ENCODE data around the gene SAXO2. TPM values are rescaled to one million over a fixed set of nuclear protein-coding genes. Genes with fewer than 3 reads are reported as not detected.
"Not testable (repeated sequence)": the region's sequence is repeated elsewhere in the genome, so short reads cannot be mapped to it uniquely, and the experiment has no call there.

The SAXO2 gene
- total RNA-seq, 1 experiment from 2014 or later, result 0.60 TPM

DNA sequence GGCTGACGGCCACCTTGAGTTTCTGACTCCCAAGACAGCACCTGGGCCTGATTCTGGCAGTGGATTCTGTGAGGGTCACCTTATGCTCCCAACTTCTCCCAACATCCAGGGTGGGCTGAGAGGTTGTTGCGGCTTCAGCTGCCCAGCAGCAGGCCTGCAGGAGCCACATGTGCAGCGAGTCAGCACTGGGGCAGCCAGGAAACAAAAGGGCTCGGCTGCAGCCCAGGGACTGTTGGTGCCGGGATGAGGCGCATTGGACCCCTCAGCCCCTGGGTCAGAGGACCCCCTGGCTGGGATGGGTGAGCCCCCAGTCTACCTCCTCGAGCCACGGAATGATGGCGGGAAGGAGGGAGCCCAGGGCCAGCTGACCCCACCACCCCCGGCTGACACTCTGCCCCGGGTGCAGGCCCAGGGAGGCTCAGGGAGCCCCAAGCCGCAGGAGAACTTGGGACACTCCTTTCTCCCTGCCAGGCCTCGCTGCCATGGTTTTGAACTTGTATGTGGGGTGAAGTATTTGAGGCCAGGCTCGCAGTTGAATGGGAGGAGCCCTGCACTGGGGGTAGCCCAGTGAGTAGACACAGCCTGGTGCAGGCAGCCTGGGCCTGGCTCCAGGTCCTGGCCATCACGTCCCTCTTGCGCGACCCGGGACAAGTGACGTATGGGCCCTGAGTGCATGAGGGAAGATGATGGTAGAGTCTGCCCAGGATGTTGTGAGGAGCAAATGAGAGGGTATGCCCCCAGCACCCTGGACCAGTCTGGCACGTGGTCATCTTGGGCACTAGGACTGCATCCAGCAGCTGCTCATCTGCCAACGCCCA is 51.5 kb downstream of the SAXO2 start:
- H3K9me2 ChIP-seq (replicated peaks; ENCODE audit: insufficient read depth, low read length); H3K4me3 ChIP-seq (ENCODE audit: low read length); H3K9ac ChIP-seq (ENCODE audit: low read length); H3K27ac ChIP-seq (ENCODE audit: low read length); H3K36me3 ChIP-seq (ENCODE audit: insufficient read depth, low read length); DNase-seq; H3K27me3 ChIP-seq (ENCODE audit: low read length); H2AFZ ChIP-seq (ENCODE audit: low read length); H3K4me2 ChIP-seq (ENCODE audit: low read depth, low read length, poor library complexity, severe bottlenecking); H3K4me1 ChIP-seq (ENCODE audit: low read length); H3K9me3 ChIP-seq (ENCODE audit: low read length); H4K20me1 ChIP-seq (ENCODE audit: insufficient read depth, low read depth, low read length); H3K79me2 ChIP-seq (ENCODE audit: low read length): not testable (repeated sequence)

DNA sequence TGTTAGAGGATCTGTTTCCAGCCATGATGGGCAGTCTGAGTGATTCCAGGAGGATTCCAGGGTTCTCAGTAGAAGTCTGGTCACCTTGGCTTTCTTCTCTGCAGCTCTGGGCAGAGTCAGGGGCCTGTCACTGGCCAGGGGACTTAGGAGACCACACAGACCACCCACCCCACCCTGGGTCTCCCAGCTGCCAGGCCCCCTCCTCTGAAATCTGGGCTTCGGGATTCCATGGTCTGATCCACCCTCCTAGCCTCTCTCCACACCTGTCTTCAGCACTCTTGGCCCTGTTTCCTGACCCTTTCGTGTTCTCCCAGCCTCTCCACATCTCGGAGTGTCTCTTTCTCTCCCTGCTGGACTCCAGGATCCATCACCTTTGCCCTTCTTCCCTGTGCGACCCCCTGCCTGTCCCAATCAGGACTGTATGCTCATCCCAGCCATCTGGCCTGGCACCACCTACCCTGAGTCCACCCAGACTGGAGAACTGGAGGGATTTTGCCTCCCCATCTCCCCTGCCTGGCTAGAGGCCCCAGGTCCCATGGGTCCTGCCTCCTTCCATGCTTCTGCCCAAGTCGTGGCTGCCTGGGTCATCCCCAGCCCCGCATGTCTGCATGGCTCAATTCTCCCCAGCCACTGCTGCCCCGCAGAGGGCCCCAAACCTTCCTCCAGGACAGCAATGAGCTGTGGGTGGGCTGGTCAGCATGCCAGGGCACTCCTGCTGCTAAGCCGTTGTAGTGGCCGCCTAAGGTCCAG is 52.3 kb downstream of the SAXO2 start:
- Histone ChIP-seq H3K9me2 (replicated peaks; ENCODE audit: insufficient read depth, low read length) (no peaks in the 10 kb centered on the region), H3K4me2 (ENCODE audit: low read depth, low read length, poor library complexity, severe bottlenecking) (no peak overlapping the region), H2AFZ (ENCODE audit: low read length) (no peak overlapping the region), H3K9me3 (ENCODE audit: low read length) (no peaks in the 10 kb centered on the region), H4K20me1 (ENCODE audit: insufficient read depth, low read depth, low read length) (no peaks in the 10 kb centered on the region), H3K27me3 (ENCODE audit: low read length) (no peaks in the 10 kb centered on the region), H3K79me2 (ENCODE audit: low read length) (no peaks in the 10 kb centered on the region), H3K4me1 (ENCODE audit: low read length) (no peaks in the 10 kb centered on the region), H3K36me3 (ENCODE audit: insufficient read depth, low read length) (no peaks in the 10 kb centered on the region), H3K27ac (ENCODE audit: low read length) (no peak overlapping the region), H3K9ac (ENCODE audit: low read length) (no peak overlapping the region), H3K4me3 (ENCODE audit: low read length) (no peak overlapping the region)
- DNase-seq, result no peak

DNA sequence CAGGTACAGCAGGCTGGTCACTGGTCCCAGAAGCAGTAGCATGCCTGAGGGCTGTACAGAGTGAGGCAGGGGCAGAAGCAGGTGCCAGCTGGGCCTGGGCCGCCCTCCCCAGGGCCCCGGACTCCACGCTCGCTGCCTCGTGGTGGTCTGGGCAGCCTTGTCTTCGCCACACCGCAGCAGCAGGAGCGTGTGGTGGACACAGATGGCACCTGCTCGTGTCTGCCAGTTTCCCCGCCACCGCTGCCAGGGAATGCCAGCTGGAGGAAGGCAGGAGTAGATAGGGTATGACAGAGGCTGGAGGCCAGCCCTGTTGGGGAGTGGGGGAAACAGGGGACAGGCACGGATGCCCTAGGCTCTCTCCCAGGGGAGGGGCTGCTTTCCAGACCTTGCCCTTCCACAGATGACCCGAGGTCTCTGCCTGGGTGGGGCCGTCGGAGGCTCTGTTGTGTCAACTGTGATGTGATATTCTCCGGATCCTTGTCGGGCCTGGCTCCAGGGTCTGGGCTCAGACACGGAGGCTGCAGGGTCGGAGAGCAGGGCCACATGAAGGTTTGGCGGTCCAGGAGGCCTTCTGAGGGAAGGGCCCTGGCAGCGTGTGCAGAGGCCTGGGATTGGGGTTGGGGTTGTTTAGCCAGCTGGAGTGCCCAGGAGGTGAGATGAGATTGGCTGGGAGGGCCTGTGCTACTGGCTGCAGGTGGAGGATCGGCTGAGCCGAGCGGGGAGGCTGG is 53.1 kb downstream of the SAXO2 start:
- no peak overlapping the region for H3K9ac ChIP-seq (ENCODE audit: low read length)
- H2AFZ ChIP-seq (ENCODE audit: low read length), result no peak overlapping the region
- H3K27ac ChIP-seq (ENCODE audit: low read length), result no peak overlapping the region
- H4K20me1 ChIP-seq (ENCODE audit: insufficient read depth, low read depth, low read length), result no peaks in the 10 kb centered on the region
- H3K4me2 ChIP-seq (ENCODE audit: low read depth, low read length, poor library complexity, severe bottlenecking), result no peak overlapping the region
- no peak overlapping the region for H3K4me3 ChIP-seq (ENCODE audit: low read length)
- no peak for DNase-seq
- H3K27me3 ChIP-seq (ENCODE audit: low read length), result no peaks in the 10 kb centered on the region
- no peaks in the 10 kb centered on the region for H3K9me2 ChIP-seq (replicated peaks; ENCODE audit: insufficient read depth, low read length)
- no peaks in the 10 kb centered on the region for H3K36me3 ChIP-seq (ENCODE audit: insufficient read depth, low read length)
- H3K9me3 ChIP-seq (ENCODE audit: low read length), result no peaks in the 10 kb centered on the region
- H3K79me2 ChIP-seq (ENCODE audit: low read length), result no peaks in the 10 kb centered on the region
- H3K4me1 ChIP-seq (ENCODE audit: low read length), result no peaks in the 10 kb centered on the region

DNA sequence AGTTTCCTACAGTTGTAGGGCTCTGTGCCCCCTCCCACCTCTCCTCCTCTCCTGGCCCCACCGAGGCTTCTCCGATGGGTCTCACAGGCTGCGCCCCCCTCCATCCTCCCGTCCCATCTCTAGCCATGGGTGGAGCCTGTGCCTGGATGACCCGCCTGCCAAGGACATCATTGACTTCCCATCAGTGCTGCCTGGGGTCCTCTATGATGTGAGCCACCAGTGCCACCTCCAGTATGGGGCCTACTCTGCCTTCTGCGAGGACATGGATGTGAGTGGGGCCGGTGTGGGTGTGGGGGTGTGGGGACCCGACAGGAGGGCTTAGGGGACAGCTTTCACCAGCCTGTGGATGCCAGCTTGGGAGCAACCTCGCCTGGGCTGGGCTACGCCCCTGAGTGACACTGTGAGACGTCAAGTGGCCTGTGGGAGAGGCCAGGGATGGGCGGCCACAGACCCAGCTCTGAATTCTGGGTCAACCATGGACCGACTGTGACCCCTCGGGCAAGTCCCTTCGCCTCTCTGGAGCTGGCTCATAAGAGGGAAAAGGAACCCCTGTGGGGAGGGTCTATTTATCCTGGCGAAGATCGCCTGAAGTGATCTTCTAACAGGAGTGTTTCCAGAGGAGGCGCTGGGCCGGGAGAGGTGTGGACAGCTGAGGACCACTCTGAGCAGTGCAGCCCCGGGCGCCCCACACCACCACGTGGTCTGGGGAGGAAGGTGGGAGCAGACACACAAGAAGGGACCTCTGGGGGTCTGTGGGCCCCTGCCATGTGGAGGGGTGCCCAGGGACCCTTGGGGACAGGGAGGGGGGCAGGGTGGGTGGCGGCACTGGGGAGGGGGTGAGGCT is 53.9 kb downstream of the SAXO2 start:
- H3K4me3 ChIP-seq (ENCODE audit: low read length); H3K4me2 ChIP-seq (ENCODE audit: low read depth, low read length, poor library complexity, severe bottlenecking); H3K9me3 ChIP-seq (ENCODE audit: low read length); H2AFZ ChIP-seq (ENCODE audit: low read length); H3K4me1 ChIP-seq (ENCODE audit: low read length); H3K27ac ChIP-seq (ENCODE audit: low read length); H3K27me3 ChIP-seq (ENCODE audit: low read length); H3K9ac ChIP-seq (ENCODE audit: low read length); H4K20me1 ChIP-seq (ENCODE audit: insufficient read depth, low read depth, low read length); H3K9me2 ChIP-seq (replicated peaks; ENCODE audit: insufficient read depth, low read length); H3K79me2 ChIP-seq (ENCODE audit: low read length); DNase-seq; H3K36me3 ChIP-seq (ENCODE audit: insufficient read depth, low read length): not testable (repeated sequence)

DNA sequence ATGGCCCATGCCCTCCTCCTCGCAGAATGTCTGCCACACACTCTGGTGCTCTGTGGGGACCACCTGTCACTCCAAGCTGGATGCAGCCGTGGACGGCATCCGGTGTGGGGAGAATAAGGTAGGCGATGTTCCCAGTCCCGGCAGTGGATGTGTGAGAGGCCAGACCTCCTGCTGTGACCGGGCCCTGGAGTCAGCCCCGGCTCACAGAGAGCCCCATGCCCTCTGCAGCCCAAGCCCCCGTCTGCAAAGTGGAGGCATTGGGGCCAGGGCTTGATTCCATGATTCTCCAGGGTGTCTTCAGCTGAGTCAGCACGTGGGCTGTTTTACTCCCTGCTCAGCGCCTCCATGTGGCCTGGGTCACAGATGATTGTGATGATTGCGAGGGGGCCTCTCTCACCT is 54.5 kb downstream of the SAXO2 start:
- Histone ChIP-seq H3K9ac (ENCODE audit: low read length) (no peak overlapping the region), H3K27ac (ENCODE audit: low read length) (no peak overlapping the region), H3K9me3 (ENCODE audit: low read length) (no peaks in the 10 kb centered on the region), H3K4me3 (ENCODE audit: low read length) (no peak overlapping the region), H3K36me3 (ENCODE audit: insufficient read depth, low read length) (no peaks in the 10 kb centered on the region), H3K79me2 (ENCODE audit: low read length) (no peaks in the 10 kb centered on the region), H2AFZ (ENCODE audit: low read length) (no peak overlapping the region), H3K27me3 (ENCODE audit: low read length) (no peaks in the 10 kb centered on the region), H4K20me1 (ENCODE audit: insufficient read depth, low read depth, low read length) (no peaks in the 10 kb centered on the region), H3K9me2 (replicated peaks; ENCODE audit: insufficient read depth, low read length) (no peaks in the 10 kb centered on the region), H3K4me2 (ENCODE audit: low read depth, low read length, poor library complexity, severe bottlenecking) (no peak overlapping the region), H3K4me1 (ENCODE audit: low read length) (no peaks in the 10 kb centered on the region)
- no peak for DNase-seq

DNA sequence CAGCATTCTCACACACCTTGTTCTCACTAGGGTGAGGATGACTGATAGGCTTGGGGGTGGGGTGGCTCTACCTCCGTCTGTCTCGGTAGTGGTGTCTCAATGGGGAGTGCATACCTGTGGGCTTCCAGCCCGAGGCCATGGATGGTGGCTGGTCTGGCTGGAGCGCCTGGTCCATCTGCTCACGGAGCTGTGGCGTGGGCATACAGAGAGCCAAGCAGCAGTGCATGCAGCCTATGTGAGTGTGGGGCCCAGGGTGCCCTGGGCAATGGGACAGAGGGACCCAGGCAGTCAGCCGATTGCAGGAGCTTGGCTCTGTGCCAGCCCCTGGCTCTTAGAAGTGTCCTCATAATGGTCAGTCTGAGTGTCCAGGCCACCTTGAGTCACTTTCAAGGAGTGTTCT is 54.9 kb downstream of the SAXO2 start:
- H3K4me2 ChIP-seq (ENCODE audit: low read depth, low read length, poor library complexity, severe bottlenecking); H3K27ac ChIP-seq (ENCODE audit: low read length); H2AFZ ChIP-seq (ENCODE audit: low read length); H4K20me1 ChIP-seq (ENCODE audit: insufficient read depth, low read depth, low read length); H3K9me3 ChIP-seq (ENCODE audit: low read length); H3K9ac ChIP-seq (ENCODE audit: low read length); H3K9me2 ChIP-seq (replicated peaks; ENCODE audit: insufficient read depth, low read length); H3K27me3 ChIP-seq (ENCODE audit: low read length); H3K36me3 ChIP-seq (ENCODE audit: insufficient read depth, low read length); DNase-seq; H3K4me3 ChIP-seq (ENCODE audit: low read length); H3K4me1 ChIP-seq (ENCODE audit: low read length); H3K79me2 ChIP-seq (ENCODE audit: low read length): not testable (repeated sequence)

DNA sequence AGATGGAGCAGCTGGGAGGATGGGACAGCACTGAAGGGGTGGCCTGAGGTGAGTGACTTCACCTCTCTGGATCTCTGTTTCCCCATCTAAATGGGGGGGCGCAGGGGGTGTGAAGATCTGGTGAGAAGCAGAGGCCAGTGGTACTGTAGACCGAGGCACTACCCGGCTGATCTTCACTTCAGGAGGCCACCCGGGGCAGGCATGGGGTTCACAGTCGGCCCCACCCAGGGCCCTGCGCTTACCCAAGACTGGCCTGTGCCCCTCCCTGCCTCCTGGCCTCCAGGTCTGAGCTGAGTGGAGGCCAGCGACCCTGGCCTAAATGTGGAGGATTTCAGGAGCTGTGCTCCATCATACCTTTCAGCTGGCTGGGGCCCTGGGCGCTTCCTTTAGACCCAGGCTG is 55.7 kb downstream of the SAXO2 start:
- H3K4me2 ChIP-seq (ENCODE audit: low read depth, low read length, poor library complexity, severe bottlenecking); H4K20me1 ChIP-seq (ENCODE audit: insufficient read depth, low read depth, low read length); H3K9me3 ChIP-seq (ENCODE audit: low read length); H3K27ac ChIP-seq (ENCODE audit: low read length); H3K36me3 ChIP-seq (ENCODE audit: insufficient read depth, low read length); H3K4me1 ChIP-seq (ENCODE audit: low read length); H3K9me2 ChIP-seq (replicated peaks; ENCODE audit: insufficient read depth, low read length); DNase-seq; H3K27me3 ChIP-seq (ENCODE audit: low read length); H3K9ac ChIP-seq (ENCODE audit: low read length); H3K4me3 ChIP-seq (ENCODE audit: low read length); H3K79me2 ChIP-seq (ENCODE audit: low read length); H2AFZ ChIP-seq (ENCODE audit: low read length): not testable (repeated sequence)

Data from Karpas-422 (cell line).